Endothelial cell of umbilical vein (primary cell): ENCODE results near the gene FTH1. TPM values are rescaled to one million over a fixed set of nuclear protein-coding genes. Genes with fewer than 3 reads are reported as not detected.

ENCODE experiments used
- BruUV-seq: library from RNA; stranded (reverse); fragments of 400-500 nt; replicated peaks from 2 replicates; lab custom pipeline; 2021; lab: Mats Ljungman, UMichigan
- CTCF ChIA-PET: fragments of 300-600, 350-600 bp; sonication (Branson Sonifier 250); formaldehyde crosslinking; loops from one replicate; lab custom pipeline; 2021; ENCODE audit warnings: antibody characterized with exemption, inconsistent platforms; lab: Charles Lee
- POLR2A ChIA-PET: fragments of 300-600, 350-600 bp; sonication (Branson Sonifier 250); formaldehyde crosslinking; loops from one replicate; lab custom pipeline; 2021; ENCODE audit warnings: antibody characterized with exemption, inconsistent platforms; lab: Charles Lee
- DNase-seq: peaks from one replicate; pipeline ENCODE4 v3.0.0-alpha.2; 2011; ENCODE audit warnings: low read depth, low spot score
- FAIRE-seq: peaks from 2 replicates; lab custom pipeline; 2011; peaks lifted over from hg19 to GRCh38; lab: Jason Lieb, UNC
- H2AFZ ChIP-seq: 2 replicates; pipeline ENCODE4 v1.6.0; 2012; ENCODE audit warnings: low read depth, low read length, control low read depth, inconsistent platforms
- H3K27ac ChIP-seq: 2 replicates; pipeline ENCODE4 v1.5.1; 2011; ENCODE audit warnings: low read depth, mild to moderate bottlenecking, control low read depth, low read length, moderate library complexity; ENCODE audit not compliant: insufficient read depth
- H3K27me3 ChIP-seq, 2 experiments: 2 replicates each; pipeline versions ENCODE4 v1.6.0 to v1.6.1; 2011; ENCODE audit warnings: low read length in 2 of 2, mixed read lengths in 1 of 2; ENCODE audit not compliant: control insufficient read depth in 2 of 2, insufficient read depth in 2 of 2
- H3K36me3 ChIP-seq, 2 experiments: 2 replicates in 1 of 2; 3 replicates in 1 of 2; pipeline ENCODE4 v1.5.1; 2011; ENCODE audit warnings: low read length in 2 of 2, mild to moderate bottlenecking in 1 of 2, moderate library complexity in 1 of 2; ENCODE audit not compliant: control insufficient read depth in 2 of 2, insufficient read depth in 2 of 2; ENCODE audit errors: extremely low read depth in 1 of 2
- H3K4me1 ChIP-seq: 3 replicates; pipeline ENCODE4 v1.5.1; 2011; ENCODE audit warnings: mild to moderate bottlenecking, low read length; ENCODE audit not compliant: control insufficient read depth, insufficient read depth; ENCODE audit errors: extremely low read depth
- H3K4me2 ChIP-seq: 2 replicates; pipeline ENCODE4 v1.6.1; 2011; ENCODE audit warnings: low read length, control low read depth, mixed read lengths; ENCODE audit not compliant: insufficient read depth
- H3K4me3 ChIP-seq, 3 experiments: fragments of 200-600 bp in 1 of 3; sonication (generic), shearing (Covaris generic) in 1 of 3; replicated peaks in 1 of 3; 2 replicates each; pipeline ENCODE4 v1.5.1; 2011 to 2016; ENCODE audit warnings: control low read depth in 3 of 3, low read length in 3 of 3, mild to moderate bottlenecking in 2 of 3, inconsistent platforms in 1 of 3, low read depth in 1 of 3, moderate library complexity in 1 of 3; ENCODE audit not compliant: insufficient read depth in 1 of 3
- H3K79me2 ChIP-seq: 2 replicates; pipeline ENCODE4 v1.6.0; 2012; ENCODE audit warnings: low read length, inconsistent platforms; ENCODE audit not compliant: control insufficient read depth, insufficient read depth
- H3K9ac ChIP-seq: replicated peaks from 2 replicates; pipeline ENCODE3; 2011; ENCODE audit warnings: low read length, control low read depth; ENCODE audit not compliant: insufficient read depth; ENCODE audit errors: extremely low read depth
- H3K9me1 ChIP-seq: replicated peaks from 3 replicates; pipeline ENCODE4 v1.6.0; 2011; ENCODE audit warnings: mild to moderate bottlenecking, low read length; ENCODE audit not compliant: control insufficient read depth, insufficient read depth; ENCODE audit errors: extremely low read depth
- H3K9me3 ChIP-seq: replicated peaks from 2 replicates; pipeline ENCODE4 v1.5.1; 2012; ENCODE audit warnings: low read length, inconsistent platforms; ENCODE audit not compliant: control insufficient read depth, insufficient read depth
- H4K20me1 ChIP-seq: replicated peaks from 2 replicates; pipeline ENCODE3; 2011; ENCODE audit warnings: mild to moderate bottlenecking, low read length; ENCODE audit not compliant: control insufficient read depth, insufficient read depth; ENCODE audit errors: extremely low read depth
- EZH2 ChIP-seq: IDR thresholded peaks from 2 replicates; pipeline ENCODE4 v1.6.1; 2012; ENCODE audit warnings: borderline replicate concordance, low read depth, mild to moderate bottlenecking, moderate library complexity, low read length, inconsistent platforms; ENCODE audit not compliant: severe bottlenecking
- FOS ChIP-seq: IDR thresholded peaks from 2 replicates; pipeline ENCODE4 v1.6.1; 2011; ENCODE audit warnings: mild to moderate bottlenecking, low read length, moderate library complexity, borderline replicate concordance; ENCODE audit not compliant: insufficient read depth
- GATA2 ChIP-seq: IDR thresholded peaks from 2 replicates; pipeline ENCODE4 v1.7.0; 2011; ENCODE audit warnings: low read depth, mild to moderate bottlenecking, moderate library complexity, mixed read lengths, low read length; ENCODE audit not compliant: insufficient read length, insufficient read depth
- JUN ChIP-seq: IDR thresholded peaks from 2 replicates; pipeline ENCODE4 v1.6.1; 2011; ENCODE audit warnings: borderline replicate concordance, low read depth; ENCODE audit not compliant: insufficient read length, insufficient read depth
- MYC ChIP-seq: IDR thresholded peaks from one replicate; pipeline ENCODE4 v1.6.1; 2011; ENCODE audit warnings: mild to moderate bottlenecking, low read depth, low read length
- POLR2A ChIP-seq: IDR thresholded peaks from 2 replicates; pipeline ENCODE4 v1.6.1; 2012; ENCODE audit warnings: low read depth, mild to moderate bottlenecking, control low read depth, low read length
- POLR2AphosphoS5 ChIP-seq: IDR thresholded peaks from 2 replicates; pipeline ENCODE4 v1.6.1; 2012; ENCODE audit warnings: low read depth, mild to moderate bottlenecking, control low read depth, low read length, moderate library complexity; ENCODE audit not compliant: insufficient read depth
- dilution Hi-C: fragments of 300-500 bp; cut with MboI; formaldehyde crosslinking; loops from one replicate; pipeline ENCODE4 v1.15.0; 2019; ENCODE audit warnings: low sequenced_read_pairs; ENCODE audit not compliant: extremely low pct_ligation_motif_present
- intact Hi-C: fragments of 100-400 bp; cut with micrococcal nuclease; formaldehyde crosslinking; loops from one replicate; pipeline ENCODE4 v1.10.0; 2022
- polyA plus RNA-seq, 4 experiments: library from polyadenylated mRNA; depleted of rRNA in 3 of 4; stranded (reverse) in 3 of 4; unstranded in 1 of 4; fragments of >200 nt; gene quantifications; 2 replicates each; pipeline versions ENCODE4 v1.2.1 to v1.2.3, GENCODE V29; 2011 to 2012; ENCODE audit warnings: missing spikeins in 1 of 4
- total RNA-seq: library from RNA; stranded (reverse); gene quantifications from 2 replicates; pipeline ENCODE4 v1.2.3, GENCODE V29; 2021
- TF ChIP-seq, protein P1 (sequence below), 2 donors: IDR thresholded peaks; 1 replicate in 1 of 2; 2 replicates in 1 of 2; pipeline ENCODE4 v1.5.1; 2011; ENCODE audit warnings: low read length in 2 of 2, mild to moderate bottlenecking in 2 of 2, moderate library complexity in 2 of 2, control low read depth in 1 of 2, inconsistent platforms in 1 of 2, low read depth in 1 of 2; ENCODE audit not compliant: insufficient read depth in 1 of 2; ENCODE audit errors: extremely low read depth in 1 of 2
- TF ChIP-seq, protein P2 (sequence below): IDR thresholded peaks from 2 replicates; pipeline ENCODE4 v1.6.1; 2011; ENCODE audit not compliant: insufficient read depth, insufficient read length

The FTH1 gene
- total and polyA plus RNA-seq, 2 donors (not counting 3 experiments of a cell fraction or from before 2014, with no cell fraction given): 1,177 to 2,501 TPM

DNA sequence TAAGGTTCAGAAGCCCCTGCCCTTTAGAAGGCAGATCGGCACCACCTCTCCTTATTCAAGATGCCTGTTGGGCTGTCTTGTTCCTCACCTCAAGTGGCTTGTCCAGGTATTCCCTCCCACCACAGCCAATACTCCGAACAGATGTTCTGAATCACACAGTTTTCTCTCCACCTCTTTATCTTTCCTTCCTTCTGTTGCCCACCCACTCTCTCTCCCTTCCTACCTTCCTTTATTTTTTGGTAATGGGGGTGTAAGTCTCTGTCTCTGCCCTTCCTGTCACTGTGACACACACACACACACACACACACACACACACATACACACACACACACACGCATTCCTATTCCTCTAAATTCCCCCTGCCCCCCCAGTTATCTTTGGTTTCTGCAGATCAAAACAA, 8.8 kb downstream of the FTH1 start:
- H3K36me3 ChIP-seq: no peaks in the 10 kb centered on the region
- intact Hi-C loops: no loop called here
- H3K9me1 ChIP-seq: no peaks in the 10 kb centered on the region
- H3K4me2 ChIP-seq: no peak overlapping the region
- H3K27ac ChIP-seq: no peak overlapping the region
- dilution Hi-C loops: no loop called here
- no peaks in the 10 kb centered on the region for H3K79me2 ChIP-seq
- FAIRE-seq: no peak
- no peak for DNase-seq
- TF ChIP-seq MYC: no peak
- TF ChIP-seq JUN: no peak
- no peak for TF ChIP-seq FOS
- TF ChIP-seq, protein P1, sequence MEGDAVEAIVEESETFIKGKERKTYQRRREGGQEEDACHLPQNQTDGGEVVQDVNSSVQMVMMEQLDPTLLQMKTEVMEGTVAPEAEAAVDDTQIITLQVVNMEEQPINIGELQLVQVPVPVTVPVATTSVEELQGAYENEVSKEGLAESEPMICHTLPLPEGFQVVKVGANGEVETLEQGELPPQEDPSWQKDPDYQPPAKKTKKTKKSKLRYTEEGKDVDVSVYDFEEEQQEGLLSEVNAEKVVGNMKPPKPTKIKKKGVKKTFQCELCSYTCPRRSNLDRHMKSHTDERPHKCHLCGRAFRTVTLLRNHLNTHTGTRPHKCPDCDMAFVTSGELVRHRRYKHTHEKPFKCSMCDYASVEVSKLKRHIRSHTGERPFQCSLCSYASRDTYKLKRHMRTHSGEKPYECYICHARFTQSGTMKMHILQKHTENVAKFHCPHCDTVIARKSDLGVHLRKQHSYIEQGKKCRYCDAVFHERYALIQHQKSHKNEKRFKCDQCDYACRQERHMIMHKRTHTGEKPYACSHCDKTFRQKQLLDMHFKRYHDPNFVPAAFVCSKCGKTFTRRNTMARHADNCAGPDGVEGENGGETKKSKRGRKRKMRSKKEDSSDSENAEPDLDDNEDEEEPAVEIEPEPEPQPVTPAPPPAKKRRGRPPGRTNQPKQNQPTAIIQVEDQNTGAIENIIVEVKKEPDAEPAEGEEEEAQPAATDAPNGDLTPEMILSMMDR (IDR thresholded peaks at IDR 0.05; ENCODE audit: extremely low read depth in 1 of 2, insufficient read depth in 1 of 2, low read depth in 1 of 2, low read length in 2 of 2): no peak
- TF ChIP-seq GATA2: no peak
- TF ChIP-seq, protein P2, sequence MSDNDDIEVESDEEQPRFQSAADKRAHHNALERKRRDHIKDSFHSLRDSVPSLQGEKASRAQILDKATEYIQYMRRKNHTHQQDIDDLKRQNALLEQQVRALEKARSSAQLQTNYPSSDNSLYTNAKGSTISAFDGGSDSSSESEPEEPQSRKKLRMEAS: no peak
- TF ChIP-seq POLR2AphosphoS5: no peak
- no peak for TF ChIP-seq POLR2A
- TF ChIP-seq EZH2: no peak
- BruUV-seq: no TSS peak
- no peak overlapping the region for H3K4me3 ChIP-seq
- H3K4me1 ChIP-seq: peaks cover 4% of the 10 kb centered on the region
- H3K9ac ChIP-seq: no peak overlapping the region
- CTCF ChIA-PET: interaction anchor here (1.8 to 11.1 kb wide), 4 partner anchors 11 to 149 kb away, joined by 5 to 147 read pairs (median 8); no protein-coding TSS in a partner anchor
- no peaks in the 10 kb centered on the region for H4K20me1 ChIP-seq
- peaks cover 5% of the 10 kb centered on the region in 2 experiments for H3K27me3 ChIP-seq
- H2AFZ ChIP-seq: no peak overlapping the region
- H3K9me3 ChIP-seq: no peaks in the 10 kb centered on the region
- POLR2A ChIA-PET: no interaction called here
